ENCODE data around the gene KIF21B.
A peak's percentile ranks its signal among the peaks of the same experiment; 100 is the strongest.

The KIF21B gene, protein sequence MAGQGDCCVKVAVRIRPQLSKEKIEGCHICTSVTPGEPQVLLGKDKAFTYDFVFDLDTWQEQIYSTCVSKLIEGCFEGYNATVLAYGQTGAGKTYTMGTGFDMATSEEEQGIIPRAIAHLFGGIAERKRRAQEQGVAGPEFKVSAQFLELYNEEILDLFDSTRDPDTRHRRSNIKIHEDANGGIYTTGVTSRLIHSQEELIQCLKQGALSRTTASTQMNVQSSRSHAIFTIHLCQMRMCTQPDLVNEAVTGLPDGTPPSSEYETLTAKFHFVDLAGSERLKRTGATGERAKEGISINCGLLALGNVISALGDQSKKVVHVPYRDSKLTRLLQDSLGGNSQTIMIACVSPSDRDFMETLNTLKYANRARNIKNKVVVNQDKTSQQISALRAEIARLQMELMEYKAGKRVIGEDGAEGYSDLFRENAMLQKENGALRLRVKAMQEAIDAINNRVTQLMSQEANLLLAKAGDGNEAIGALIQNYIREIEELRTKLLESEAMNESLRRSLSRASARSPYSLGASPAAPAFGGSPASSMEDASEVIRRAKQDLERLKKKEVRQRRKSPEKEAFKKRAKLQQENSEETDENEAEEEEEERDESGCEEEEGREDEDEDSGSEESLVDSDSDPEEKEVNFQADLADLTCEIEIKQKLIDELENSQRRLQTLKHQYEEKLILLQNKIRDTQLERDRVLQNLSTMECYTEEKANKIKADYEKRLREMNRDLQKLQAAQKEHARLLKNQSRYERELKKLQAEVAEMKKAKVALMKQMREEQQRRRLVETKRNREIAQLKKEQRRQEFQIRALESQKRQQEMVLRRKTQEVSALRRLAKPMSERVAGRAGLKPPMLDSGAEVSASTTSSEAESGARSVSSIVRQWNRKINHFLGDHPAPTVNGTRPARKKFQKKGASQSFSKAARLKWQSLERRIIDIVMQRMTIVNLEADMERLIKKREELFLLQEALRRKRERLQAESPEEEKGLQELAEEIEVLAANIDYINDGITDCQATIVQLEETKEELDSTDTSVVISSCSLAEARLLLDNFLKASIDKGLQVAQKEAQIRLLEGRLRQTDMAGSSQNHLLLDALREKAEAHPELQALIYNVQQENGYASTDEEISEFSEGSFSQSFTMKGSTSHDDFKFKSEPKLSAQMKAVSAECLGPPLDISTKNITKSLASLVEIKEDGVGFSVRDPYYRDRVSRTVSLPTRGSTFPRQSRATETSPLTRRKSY (N-terminal part only)

DNA sequence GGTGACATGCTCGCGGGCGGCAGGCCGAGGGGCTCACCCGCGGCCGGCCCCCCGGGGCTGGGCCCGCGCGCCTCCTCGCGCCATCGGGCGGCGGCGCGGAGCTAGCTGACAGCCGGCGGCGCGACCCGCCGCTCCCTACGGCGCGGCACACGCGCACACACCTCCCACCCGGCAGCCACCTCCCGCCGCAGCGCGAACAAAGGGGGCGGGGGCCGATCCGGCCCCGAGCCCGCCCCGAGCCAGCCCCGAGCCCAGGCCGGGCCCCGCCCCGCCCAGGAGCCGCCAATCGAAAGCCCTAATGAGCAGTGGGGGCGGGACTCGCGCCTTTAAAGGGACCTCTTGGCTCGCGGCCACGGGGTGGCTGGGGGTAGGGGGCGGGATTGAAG, at the start of gene KIF21B:
KIF21B (minus strand) TSS at position 198 of the 386 bp plus-strand sequence. CDS start 331 bp downstream, outside the sequence.
- peak; percentile 80 for DNase-seq

DNA sequence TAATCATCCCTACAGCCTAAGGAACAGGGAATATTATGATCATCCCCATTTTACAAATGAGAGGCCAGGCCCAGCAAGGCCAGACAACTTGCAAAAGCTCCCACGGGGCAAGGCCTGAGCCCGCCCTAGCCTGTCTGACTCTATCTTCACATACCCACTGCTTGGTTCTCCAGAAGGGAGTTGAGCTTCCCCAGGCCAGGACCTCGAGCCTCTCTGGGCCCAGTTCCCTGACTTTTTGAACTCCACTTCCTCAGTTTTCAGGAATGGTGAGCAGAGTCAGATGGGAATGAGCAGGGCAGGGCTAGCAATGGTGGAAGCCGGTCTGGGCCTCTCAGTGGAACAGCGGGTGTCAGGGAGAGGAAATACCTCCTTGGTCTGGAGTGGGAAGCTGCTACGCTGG, 49.4 kb upstream of the KIF21B start:
- no peak for DNase-seq

DNA sequence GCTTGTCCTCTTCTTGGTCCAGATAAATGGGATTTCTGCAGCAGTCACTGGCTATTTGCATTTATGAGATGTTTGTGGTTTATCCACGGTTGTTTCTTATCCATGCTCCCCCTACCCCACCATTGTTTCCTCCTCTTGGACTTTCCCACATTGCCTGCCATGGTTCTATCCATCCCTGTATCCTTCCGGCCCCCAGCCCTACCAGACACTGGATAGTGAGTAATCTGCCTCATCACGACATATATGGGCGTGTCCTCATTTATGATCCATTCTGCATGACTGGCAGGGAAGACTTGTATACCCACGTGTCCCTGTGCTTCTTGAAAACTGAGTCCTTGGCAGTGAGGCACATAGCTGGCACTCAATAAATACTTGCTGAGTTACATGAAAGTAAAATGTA, 48.6 kb upstream of the KIF21B start:
- no peak for DNase-seq

DNA sequence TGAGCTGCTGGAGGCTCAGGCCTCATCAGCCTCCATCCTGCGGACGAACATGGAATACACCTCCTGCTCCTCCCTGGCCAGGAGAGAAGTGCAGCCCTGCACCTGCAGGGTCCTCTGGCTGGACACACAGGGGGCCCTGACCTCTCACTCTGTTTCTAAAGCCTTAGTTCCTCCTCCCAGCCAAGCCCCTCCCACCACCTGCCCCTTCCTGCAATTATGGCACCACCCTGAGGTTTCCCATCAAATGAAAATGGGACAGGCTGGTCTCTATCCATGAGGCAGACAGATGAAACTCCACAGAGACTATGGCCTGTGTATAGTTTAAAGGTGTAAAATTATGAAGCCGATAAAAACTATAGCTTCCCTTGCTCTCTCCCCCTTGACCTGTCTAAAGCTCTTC, 46.1 kb upstream of the KIF21B start:
- no peak for DNase-seq

DNA sequence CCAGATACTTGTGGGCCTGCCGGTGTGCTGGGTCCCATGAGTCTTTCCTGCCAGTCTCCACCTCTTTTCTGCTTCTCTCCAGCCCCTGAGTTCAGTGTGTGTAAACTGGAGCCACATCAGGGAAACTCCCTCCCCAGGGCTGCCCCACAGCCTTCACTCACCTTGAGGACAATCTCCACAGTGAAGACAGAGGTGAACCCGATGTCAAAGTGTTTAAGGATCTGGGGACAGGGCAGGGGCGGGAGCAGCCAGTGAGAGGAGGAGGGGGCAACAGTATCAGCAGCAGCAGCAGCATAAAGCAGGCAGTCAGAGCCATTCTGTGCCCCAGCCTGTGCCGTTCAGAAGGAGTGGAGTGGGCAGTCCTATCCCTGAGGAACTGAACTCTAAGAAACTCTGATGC, 45.5 kb upstream of the KIF21B start:
- DNase-seq, result no peak

DNA sequence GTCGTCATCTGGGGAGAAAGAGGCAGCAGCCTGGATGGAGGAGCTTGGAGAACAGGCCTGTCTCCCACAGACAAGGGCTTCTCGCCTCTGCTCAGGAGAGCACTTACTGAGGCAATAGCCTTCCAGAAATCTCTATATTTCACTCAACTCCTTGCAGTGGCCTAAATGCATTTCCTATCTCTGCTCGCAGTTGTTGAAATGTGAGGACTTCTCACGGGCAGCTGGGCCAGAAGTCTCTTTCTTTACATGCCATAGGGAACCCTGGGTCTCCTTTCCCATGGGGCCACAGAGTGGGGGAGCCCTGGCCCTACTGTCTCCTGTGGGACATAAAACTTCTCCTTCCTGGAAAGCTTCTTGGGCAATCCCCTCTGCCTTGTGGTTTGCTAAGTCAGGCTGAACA, 43.5 kb upstream of the KIF21B start:
- no peak for DNase-seq

DNA sequence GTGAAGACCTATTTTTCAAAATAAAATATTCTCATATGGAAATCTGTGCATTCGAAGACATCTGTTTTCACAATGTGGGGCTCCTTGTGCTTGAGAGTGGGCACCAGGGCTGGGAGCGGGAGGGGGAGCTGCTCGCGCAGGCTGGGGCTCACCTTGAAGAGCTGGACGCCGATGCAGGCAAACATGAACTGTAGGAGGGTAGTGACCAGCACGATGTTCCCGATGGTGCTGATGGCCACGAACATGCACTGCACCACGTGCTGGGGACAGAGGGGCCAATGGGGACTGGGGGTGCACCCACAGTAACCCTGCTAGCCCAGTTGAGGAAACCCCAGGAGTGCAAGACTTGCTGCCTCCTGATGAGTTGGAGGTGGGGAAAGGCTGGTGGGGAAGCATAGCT, 42.2 kb upstream of the KIF21B start:
- DNase-seq, result no peak

DNA sequence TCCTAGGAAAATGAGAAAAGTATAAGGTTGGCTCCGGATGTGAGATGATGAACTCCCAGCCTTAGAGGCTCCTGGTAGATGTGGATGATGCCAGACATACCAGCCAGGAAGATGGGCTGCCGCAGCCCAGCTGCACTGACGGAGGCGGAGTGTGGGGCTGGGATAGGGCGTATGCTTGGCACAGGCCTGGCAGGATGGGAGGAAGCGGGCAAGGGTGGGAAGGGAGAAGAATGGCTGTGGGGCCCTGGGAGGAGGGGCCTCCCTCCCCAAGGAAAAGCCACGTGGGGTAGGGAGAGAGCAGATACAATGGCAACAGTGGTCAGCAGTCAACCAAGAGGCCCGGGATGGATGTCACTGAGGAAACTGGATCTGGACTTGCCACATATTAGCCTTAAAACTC, 41.3 kb upstream of the KIF21B start:
- DNase-seq, result no peak

DNA sequence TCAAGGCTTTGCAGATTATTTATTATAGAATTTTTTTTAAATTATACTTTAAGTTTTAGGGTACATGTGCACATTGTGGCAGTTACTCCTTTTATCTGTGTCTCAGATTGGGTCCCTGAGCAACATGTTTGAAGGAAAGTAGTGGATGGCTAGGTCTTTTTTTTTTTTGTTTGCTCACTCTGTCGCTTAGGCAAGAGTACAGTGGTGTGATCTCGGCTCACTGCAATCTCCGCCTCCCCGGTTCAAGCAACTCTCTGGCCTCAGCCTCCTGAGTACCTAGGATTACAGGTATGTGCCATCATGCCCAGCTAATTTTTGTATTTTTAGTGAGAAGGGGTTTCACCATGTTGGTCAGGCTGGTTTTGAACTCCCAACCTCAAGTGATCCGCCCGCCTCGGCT, 39.6 kb upstream of the KIF21B start:
- no peak for DNase-seq

DNA sequence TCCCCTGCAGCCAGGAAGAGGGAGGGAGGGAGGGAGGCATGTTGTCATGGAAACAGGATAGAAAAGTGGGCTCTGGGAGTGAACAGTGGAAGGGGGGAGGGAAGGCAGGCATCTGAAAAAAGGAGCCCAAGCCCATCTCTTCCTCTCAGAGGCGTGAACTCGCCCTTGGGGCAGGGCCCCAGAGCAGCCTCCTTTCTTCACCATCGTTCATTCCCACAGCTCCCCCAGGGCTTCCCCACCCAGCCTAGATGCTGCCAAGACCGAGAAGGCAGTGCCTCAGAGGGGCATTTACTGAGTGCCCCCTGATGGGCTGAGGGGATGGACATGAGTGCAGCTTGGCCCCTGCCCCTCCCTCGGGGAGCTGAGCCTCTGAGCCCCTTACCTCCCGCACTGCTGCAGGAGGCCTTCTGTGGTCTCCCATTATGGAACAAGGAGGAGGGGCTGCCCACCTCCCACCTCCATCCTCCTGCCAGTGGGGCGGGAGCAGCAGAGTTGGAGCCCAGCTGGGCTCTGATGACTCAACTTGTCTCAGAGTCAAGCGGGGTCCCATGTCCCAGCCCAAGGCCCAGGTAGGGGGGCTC, 39.1 kb upstream of the KIF21B start:
- no peak for DNase-seq

DNA sequence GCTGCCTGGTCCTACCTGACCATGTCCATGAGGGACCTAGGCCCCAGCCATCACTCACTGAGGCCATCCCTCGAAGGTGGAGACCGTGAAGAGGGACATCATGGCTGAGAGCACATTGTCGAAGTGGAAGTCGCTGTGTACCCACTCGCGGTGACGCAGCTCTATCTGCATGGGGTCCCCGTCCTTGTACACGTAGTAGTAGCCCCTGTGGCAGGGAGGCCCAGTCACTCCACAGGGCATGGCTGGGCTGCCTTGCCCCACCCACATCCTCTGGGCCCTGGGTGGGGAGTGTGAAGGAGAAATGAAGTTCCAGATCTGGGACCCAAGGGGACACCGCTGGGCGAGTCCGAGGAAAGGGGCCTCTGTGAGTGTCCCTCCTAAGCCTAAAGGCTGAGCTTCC, 38.4 kb upstream of the KIF21B start:
- no peak for DNase-seq

DNA sequence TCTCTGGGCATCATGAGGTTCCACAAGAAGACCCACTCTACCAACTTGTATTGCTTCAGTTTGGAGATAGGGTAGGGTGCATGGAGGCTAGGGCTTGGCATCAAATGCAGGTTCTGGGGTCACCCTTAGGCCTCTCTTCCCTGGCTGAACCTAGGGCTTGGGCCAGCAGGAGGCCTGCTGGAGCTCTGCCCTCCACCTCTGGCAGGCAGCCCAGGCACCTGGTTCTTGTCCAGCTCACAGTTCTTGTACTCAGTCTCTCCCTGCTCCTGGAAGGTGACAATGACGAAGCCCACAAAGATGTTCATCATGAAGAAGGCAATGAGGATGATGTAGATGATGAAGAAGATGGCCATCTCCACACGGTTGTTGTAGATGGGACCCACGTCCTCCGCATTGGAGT, 37.5 kb upstream of the KIF21B start:
- no peak for DNase-seq

DNA sequence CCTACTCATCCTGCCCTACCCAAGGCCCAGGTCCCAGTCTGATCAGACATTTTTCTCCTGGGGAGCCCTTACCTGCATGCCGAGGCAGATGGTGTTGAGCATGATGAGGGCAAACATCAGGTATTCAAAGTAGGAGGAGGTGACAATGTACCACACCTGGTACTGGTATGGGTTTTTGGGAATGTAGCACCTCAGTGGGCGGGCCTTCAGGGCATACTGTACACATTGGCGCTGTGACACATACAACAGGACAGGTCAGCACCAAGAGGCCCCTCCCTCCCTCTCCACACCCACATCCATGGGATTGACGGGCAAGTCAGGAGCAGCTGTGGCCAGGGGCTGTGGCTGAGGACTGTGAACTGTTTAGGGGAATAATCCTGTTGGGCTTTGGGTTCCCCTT, 37.1 kb upstream of the KIF21B start:
- no peak for DNase-seq

DNA sequence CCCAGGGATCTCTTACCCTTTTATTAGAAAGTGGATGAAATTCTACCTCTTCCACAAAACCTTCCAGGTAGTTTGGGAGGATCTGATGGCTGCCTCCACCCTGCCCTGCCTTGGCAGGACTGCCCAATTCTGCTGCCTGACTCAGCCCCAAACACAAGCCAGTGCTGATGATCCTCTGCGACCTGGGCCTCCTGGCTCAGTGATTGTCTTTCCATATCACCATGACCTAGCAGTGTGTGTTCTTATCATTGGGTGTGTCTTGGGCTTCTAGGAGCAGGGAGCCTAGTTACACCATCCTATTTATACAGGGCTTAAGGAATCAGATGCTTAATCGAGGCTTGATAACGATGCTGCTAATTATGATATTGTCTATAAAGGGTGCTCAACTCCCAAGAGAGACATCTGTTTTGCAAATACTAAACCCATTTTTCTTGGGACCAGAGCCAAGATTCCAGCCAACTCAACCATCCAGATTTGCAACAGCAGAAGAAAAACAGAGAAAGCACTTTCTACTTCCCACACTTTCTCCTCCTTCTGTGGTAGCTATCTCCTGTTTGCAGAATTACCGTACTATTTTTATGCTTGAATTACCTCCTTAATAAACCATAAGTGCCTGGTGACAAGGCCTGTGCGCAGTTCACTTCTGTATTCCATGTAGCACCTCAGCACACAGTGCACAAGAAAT, 36.5 kb upstream of the KIF21B start:
- no peak for DNase-seq

DNA sequence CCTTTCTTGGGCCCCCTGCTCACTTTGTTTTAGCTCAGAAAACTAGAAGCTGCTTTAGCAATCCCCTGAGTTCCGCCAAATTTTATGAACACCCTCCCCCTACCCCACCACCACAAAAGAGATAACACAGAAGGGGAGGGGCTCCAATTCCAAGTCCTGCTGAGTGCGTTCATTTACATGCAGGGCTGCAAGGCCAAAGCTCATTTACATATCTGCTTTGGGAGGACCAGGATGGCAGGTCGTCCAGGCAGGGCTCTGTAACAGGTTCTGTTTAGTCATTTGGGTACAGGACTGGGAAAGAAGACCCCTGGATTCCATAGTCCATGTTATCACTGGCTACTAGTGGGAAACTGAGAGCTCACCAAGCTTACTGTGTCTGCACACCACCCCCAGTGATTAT, 35.9 kb upstream of the KIF21B start:
- no peak for DNase-seq

DNA sequence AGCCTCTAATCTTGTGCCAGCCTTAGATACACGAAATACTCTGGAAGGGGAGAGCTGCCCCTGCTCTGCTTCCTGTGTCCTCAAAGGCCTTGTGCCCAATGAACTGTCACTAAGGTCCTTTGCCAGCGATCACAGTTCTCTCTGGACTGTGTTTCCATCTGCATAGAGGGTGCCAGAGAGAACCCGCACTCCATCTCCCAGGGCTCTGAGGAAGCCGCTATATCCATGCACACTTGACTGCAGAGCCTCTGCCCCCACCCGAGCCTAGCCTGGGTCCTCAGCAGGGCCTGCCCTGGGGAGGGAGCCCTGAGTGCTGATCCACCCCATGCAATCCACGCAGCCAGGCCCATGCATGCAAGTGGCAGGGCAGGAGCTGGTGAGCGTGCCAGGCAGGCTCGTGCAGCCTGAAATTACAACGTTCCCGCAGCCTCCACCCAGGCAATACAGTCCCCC, 30.6 kb upstream of the KIF21B start:
- DNase-seq, result no peak

DNA sequence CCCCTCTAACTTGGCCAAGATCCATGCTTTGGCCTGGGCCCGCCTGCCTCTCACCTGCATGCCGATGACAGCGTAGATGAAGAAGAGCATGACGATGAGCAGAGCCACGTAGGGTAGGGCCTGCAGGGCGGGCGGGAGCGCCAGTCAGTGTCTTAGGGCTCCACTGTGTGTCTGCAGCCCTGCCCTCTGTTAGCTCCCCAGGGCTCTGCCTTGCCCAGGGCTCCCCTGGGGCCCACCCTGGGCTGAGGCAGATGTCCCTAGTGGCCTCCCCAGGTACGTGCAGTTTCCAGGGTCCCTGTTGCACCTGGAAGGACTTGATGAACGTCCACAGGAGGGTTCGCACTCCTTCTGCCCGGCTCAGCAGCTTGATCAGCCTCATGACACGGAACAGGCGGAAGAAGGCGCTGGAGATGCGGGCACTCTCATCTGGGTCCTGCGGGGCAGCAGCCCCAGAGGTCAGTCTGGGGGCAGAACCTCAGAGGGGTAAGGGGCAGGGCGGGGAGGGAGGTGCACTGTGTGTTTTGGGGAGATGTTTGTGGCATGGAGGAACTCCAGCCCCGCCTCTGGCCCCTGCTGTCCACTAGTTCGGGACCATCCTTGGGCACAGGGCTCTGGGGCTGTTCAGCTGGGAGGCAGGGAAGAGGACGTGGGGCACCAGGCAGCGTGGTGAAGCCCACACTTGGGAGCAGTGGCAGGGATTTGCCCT, 29.8 kb upstream of the KIF21B start:
- DNase-seq, result no peak

DNA sequence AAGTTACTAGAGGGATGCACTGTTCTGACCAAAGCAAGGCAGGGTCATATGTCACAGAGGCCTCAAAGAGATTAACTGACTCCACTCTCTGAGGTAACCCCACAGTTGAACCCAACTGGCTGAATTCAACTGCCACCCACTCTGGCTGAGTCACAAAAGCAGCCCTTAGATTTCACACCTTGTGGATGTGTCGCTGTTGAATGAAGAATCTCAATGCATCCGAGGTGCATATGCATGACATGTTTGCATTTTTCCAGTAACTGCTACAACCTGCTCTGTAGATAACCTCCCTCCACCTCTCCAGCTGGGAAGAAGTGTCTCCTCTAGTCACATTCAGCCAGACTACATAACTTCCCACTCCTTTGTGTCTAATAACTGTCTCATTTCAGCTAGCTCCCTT, 27.9 kb upstream of the KIF21B start:
- no peak for DNase-seq

DNA sequence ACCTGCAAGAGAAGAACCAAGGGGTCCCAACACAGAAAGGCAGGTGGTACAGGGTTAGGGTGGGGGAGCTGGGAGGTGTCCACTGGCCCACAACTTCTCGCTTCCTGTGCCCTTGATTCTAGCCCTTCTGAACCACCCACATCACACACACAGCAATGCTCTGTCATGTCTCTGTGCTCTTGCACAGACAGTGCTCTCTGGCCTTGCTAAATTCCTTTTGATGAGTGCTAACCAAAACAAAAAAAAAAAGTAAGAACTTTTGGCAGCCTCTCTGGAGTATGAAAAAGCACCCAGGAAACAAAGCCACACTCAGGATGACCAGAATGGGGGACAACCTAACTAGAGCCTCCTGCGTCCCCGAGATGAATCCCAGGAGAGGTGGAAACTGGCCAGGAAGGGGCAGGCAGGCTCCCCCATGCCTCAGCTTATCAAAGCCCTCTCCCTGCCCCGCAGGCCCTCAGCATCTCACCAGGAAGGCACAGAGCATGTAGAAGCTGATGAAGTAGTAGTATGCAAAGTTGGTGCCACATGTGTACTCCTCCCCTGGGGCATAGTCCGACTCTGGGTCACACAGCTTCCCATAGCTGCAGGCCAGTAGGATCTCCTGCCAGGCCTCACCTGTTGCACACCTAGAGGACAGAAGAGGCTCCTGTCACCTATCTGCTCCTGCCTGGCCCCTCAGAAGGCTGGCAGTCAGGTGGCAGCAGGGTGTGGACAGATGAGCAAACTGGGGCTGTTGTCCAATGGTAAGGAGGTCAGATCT, 27.2 kb upstream of the KIF21B start:
- DNase-seq, result peak; percentile 6

DNA sequence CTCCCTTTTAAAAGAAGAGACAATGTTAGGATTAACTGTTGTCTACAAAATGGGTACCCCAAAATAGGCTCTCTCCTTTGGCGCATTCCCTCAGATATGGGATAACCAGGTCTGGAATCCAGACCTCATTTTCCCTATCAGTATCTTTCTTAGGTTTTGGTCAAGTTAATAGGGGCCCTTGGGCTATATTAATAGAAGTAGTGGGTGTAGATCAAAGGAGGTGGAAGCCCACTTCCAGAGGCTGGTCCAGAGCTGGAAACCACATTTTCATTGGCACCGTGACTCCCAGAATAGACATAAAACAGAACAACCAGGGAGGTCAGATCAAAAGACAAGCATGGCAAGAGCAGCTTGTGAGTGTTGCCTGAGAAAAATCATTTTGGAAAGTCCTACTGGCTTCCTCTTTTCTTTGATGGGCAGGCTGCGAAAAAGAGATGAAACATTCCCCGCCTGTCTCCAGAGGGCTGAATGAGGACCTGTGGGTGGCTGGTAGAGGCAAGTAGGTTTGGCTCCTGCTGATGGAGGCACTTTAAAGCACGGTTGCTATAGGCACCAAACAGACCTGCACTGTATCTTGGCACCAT, 25.8 kb upstream of the KIF21B start:
- DNase-seq, result no peak

DNA sequence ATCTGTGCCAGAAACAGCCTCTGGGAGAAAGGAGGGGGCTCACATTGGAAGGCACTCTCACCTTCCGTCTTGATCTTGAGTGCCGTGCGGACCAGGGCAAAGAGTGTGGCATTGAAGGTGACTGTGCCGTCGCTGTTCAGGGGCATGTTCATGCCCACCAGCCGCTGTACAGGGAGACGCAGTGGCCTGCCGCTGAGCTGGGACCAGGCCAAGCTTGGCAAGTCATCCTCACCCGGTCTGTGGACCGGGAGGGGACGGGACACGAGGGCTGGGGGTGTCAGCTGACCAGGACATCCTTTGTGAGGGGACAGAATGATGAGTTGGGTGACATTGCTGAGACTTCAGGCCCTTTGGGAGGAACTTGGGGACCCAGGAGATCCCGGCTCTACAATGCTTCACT, 25.0 kb upstream of the KIF21B start:
- no peak for DNase-seq
